HG03139 (cell line): ENCODE measurements around the gene MB.

Experiments used
- ATAC-seq: cut with Tn5 transposase; IDR thresholded peaks from one replicate; pipeline ENCODE4 v1.9.1; 2021; ENCODE audit not compliant: unreplicated experiment

The MB gene

GRCh38 chr22:35597692-35598395 is 19.3 kb downstream of the MB start:
- ATAC-seq: no peak

GRCh38 chr22:35596821-35597220 is 20.3 kb downstream of the MB start:
- no peak for ATAC-seq

GRCh38 chr22:35594686-35595085 is 22.4 kb downstream of the MB start:
- ATAC-seq: no peak

GRCh38 chr22:35593891-35594470 is 23.1 kb downstream of the MB start:
- ATAC-seq: no peak

GRCh38 chr22:35593071-35593890 is 23.8 kb downstream of the MB start:
- no peak for ATAC-seq

GRCh38 chr22:35592418-35592967 is 24.6 kb downstream of the MB start:
- no peak for ATAC-seq

GRCh38 chr22:35591714-35592417 is 25.3 kb downstream of the MB start:
- no peak for ATAC-seq

- no peak for ATAC-seq
Measured at GRCh38 chr22:35590634-35591295, 26.4 kb downstream of the MB start.

GRCh38 chr22:35589756-35590093 is 27.4 kb downstream of the MB start:
- no peak for ATAC-seq

GRCh38 chr22:35589071-35589755 is 27.9 kb downstream of the MB start:
- ATAC-seq: no peak

- ATAC-seq: no peak
Measured at GRCh38 chr22:35587896-35588295, 29.2 kb downstream of the MB start.

- no peak for ATAC-seq
Measured at GRCh38 chr22:35587447-35587870, 29.7 kb downstream of the MB start.

GRCh38 chr22:35586771-35587170 is 30.4 kb downstream of the MB start:
- no peak for ATAC-seq

GRCh38 chr22:35582861-35583670 is 34.1 kb downstream of the MB start:
- no peak for ATAC-seq

GRCh38 chr22:35582218-35582860 is 34.8 kb downstream of the MB start:
- ATAC-seq: no peak

GRCh38 chr22:35581023-35581413 is 36.1 kb downstream of the MB start:
- ATAC-seq: no peak

GRCh38 chr22:35580351-35581022 is 36.6 kb downstream of the MB start:
- ATAC-seq: no peak

GRCh38 chr22:35578836-35579575 is 38.1 kb downstream of the MB start:
- no peak for ATAC-seq
